Globus pallidus (tissue), 1 donor: Measurements from ENCODE around the gene DSC1.
"Not testable (repeated sequence)": the region's sequence is repeated elsewhere in the genome, so short reads cannot be mapped to it uniquely, and the experiment has no call there.

Source experiments
- DNase-seq: peaks from one replicate; pipeline ENCODE4 v3.0.0-alpha.2; 2015; ENCODE audit warnings: low spot score

The DSC1 gene

GRCh38 chr18:31171144-31171839, 8.6 kb upstream of the DSC1 start:
- DNase-seq = no peak

DNA sequence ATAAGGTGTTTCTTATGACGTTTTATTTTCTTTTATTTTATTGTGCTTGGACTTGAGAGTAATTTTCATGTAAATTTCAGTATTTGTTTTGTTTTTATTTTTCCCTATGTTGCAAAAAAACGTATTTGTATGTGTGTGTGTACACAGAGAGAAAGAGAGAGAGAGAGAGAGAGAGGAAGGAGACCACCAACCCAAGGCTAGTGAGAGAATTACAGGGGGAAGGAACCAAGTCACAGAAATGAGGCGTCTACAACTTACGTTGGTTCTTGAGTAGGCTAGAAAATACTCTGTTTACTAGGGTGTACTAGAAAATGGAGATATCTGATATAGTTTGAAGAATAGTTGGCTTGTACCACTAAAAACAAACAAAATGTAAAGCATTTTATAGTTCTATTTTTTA, 7.7 kb upstream of the DSC1 start:
- DNase-seq = no peak

DNA sequence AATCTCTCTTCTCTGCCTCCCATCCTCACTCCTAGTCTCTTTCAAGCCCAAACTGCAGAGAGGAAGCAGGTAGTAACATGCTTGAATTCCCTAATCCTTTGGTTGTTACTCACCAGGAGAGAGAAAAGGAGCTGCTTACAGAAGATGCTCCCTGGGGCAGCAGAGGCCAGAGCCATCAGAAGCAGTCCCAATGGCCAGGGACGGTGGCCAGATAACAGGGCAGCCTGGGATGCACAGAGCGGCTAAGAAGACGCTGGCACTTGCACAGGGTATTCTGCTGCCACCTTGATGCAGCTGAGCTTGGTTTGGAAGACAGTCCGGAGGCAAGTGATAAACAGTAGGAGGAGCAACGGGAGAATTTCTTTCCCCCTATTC, 250 bp downstream of the DSC1 start:
- no peak for DNase-seq

DNA sequence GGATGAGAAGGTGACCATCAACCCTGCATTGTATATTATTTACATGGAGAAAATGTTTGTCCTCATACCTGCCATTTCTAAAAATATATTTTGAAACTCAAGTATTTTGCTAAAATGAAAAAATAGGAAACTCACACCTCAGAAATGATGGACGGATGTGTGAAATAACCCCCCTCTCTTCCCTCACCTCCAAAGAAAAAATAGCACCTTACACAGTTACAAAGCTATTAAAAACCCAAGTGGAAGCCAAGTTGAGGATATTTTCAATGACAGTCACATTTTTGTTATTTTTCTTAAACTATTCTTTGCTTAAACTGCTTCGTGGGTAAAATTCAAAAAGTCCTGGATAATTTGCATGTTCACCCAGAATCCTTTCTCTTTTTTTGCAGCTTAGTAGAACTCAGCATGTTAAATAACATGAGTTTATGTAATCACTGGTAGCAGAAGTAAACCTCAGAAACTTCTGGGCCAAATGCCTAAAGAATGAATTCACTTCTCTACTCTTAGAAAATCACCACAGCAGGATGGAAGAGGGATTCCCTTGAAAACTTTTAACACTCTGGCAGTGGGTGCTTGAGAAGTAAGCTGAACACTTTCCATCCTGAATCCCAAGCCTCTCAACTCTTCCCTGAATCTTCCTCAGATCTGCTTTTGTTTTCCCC, 768 bp downstream of the DSC1 start:
- DNase-seq = no peak

GRCh38 chr18:31156821-31157763, 5.6 kb downstream of the DSC1 start:
- DNase-seq = no peak

DNA sequence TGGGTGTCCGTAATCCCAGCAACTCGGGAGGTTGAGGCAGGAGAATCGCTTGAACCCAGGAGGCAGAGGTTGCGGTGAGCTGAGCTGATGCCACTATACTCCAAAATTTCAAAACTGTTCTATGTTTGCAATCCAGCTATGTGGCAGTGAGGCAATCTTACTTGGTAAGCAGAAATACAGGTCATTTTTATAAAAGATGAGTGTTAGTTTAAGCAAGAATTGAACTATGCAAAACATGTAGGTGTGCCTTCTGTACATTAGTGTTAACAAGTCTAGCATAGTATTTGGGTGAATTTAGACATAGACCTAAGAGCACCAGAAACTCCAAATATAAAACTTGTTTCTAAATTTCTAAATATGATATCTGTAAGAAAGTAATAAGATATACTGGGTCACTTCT, 7.2 kb downstream of the DSC1 start:
- no peak for DNase-seq

GRCh38 chr18:31154181-31154580, 8.5 kb downstream of the DSC1 start:
- no peak for DNase-seq

DNA sequence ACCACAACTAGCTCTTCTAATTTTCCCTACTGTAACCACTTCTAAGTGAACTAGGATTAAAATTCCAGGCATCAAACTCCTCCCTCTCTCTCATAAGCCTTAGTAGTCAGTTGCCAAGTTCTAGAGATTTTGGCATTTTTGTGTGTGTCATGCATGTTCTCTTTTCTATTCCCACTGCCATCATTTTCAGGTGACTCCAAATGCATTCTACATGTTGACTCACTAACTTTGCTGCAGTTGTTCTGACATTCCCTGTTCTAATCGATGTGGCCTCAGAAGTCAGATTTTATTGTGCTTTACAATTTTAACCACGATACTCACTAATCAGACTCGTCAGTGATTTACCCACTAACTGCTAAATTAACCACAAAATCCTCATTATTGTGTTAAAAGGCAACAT, 13.3 kb downstream of the DSC1 start:
- DNase-seq = no peak

DNA sequence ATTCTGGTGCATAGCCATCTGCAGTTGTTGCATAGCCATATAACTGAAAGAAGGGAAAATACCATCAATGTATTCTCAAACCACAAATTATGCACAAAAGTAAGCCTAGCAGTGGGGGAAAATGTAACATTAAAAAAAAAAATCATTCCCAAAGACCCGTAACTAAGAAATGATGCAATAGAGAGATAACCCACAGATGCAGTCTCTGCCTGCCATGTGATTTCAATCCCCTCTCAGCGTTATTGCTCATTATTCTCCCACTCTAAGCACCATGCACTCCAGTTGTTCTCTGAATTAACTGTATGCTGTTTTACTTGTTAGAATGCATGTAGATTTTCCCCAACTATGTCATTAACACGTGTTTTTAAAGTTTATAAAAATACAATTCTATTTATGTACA, 14.1 kb downstream of the DSC1 start:
- DNase-seq = no peak

GRCh38 chr18:31146809-31147208, 15.8 kb downstream of the DSC1 start:
- DNase-seq = no peak

DNA sequence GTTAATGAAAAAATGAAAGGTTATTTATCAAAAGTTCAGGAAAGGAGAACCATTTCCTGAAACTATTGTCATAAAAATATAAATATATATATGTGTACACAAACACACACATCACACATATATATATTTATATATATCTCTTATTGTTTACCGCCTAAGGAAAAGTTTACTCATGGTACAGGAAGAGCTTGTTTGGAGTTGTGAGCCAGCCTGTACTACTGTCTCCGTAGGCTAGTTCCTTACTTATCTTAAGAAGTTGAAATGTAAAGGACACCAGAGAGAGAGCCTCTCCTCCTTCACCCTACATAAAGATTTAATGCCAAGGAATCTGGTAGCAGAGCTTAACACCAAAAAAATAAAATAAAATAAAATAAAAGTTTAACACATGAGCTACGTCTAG, 19.6 kb downstream of the DSC1 start:
- no peak for DNase-seq

GRCh38 chr18:31138709-31139108, 23.9 kb downstream of the DSC1 start:
- DNase-seq = no peak

DNA sequence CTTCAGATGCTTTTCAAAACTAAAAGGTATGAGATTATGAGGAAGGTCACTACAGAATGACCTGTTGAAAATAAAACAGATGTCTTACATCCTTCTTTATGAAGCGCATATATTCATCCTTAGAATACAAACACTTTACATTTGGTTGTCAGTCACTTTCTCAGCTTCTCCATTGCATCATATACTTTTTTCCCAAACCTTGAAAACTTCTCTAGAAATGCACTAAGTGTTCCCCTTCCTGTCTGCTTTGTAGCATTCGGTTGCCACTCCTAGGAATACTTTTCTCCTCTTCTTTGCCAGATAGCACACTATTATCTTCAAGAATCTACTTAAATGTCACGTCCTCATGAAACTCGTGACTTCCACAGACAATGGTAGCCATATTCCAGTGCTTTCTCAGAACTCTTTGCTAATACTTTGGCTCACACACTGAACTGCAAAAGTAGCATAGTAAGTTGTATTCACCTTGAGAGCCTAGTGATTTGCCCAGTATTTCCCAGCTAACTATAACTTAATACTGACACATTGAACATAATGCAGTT, 27.6 kb downstream of the DSC1 start:
- no peak for DNase-seq

GRCh38 chr18:31129398-31130115, 33.1 kb downstream of the DSC1 start:
- no peak for DNase-seq

DNA sequence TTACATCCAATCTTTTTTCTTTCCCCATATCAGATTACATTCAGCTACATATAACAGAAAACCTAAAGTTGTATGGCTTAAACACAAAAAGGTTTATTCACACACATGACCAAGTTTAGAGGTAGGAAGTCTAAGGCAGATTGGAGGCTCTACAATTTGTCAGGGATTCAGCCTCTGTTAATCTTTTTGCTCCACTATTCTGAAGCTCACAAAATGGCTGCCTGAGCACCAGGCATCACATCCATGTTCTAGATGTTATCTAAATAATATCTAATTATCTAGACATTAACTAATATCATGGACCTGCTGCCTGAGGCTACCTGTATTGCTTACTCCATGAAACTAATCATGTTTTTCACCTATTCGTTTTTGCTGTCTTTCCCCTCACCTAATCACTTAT, 36.8 kb downstream of the DSC1 start:
- DNase-seq = no peak

DNA sequence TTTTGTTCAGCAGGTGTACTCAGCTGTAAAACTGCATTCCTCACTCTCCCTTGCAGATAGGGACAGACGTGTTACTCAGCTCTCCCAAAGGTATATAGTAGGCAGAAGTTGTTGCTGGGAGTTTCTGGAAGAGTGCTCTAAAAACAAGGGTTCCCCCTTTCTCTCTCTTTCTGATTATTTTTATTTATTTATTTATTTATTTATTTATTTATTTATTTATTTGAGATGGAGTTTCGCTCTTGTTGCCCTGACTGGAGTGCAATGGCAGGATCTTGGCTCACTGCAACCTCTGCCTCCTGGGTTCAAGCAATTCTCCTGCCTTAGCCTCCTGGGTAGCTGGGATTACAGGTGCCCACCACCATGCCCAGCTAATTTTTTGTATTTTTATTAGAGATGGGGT, 39.5 kb downstream of the DSC1 start:
- DNase-seq = not testable (repeated sequence)

- no peak for DNase-seq
These were observed 42.1 kb downstream of the DSC1 start for GRCh38 chr18:31120594-31120993.

DNA sequence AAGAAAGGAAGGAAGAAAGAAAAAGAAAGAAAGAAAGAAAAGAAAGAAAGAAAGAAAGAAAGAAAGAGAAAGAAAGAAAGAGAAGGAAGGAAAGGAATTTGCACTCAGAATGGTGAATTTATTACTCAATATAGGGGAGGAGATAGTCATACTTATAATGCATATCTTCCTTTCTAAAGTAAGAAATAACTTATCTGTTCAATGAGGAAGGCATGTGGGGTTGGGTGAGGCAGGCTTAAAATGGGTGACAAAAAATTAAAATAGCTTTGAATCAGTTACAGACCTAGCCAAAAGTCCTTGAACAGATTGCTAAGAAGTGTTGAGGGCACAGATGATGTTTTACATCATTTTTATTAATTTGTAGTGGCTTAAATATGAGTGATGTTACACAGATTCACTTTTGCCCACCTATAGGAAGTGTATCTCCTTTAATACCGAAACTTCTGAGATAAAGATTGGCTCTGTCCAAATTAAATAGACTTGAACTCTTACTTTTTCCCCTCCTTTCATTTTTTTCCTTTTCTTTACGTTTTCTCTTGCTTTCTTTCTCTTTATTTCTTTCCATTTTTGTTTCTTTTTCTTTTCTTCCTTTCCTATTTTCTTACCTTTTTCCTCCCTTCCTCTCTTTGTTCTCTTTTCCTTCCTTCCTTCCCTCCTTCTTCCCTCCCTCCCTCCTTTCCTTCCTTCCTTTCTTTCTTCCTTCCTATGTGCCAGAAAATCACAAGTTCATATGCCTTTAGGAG, 45.6 kb downstream of the DSC1 start:
- no peak for DNase-seq

- DNase-seq = no peak
These were observed 49.9 kb downstream of the DSC1 start for GRCh38 chr18:31112804-31113203.

GRCh38 chr18:31105733-31106132, 56.9 kb downstream of the DSC1 start:
- no peak for DNase-seq

DNA sequence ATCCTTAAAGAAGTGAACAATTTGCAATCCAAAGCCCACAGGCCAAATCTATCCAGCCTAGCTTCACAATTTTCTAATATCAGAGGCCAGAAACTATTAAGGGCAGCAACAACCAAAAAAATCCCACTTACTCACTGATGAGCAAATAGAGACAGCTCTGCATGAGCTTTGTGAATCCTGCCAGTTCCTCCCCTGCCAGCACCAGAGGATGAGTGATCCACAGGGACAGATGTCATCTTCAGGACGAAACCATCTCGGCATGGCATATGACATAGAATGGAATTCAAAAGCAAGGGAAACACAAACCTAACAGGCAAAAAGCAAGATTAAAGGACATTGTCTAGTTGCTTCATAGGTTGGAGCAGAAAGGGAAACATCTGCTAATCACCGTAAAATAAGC, 58.2 kb downstream of the DSC1 start:
- DNase-seq = no peak
